Activated B cell treated with CpG ODN at 0.5 μM for 24 hours (primary cell): ENCODE measurements around the gene DUS1L. TPM values are rescaled to one million over a fixed set of nuclear protein-coding genes. Genes with fewer than 3 reads are reported as not detected.

Source experiments
- ATAC-seq: fragments of 200-7000 bp; cut with Tn5 transposase; one replicate; pipeline ENCODE4 v1.10.0; 2021; ENCODE audit warnings: low read depth, mild to moderate bottlenecking, moderate library complexity
- CTCF ChIA-PET: fragments of 350-600 bp; sonication (Branson Sonifier 250); formaldehyde crosslinking; loops from one replicate; lab custom pipeline; 2021; ENCODE audit warnings: antibody characterized with exemption; lab: Charles Lee
- POLR2A ChIA-PET: fragments of 350-600 bp; sonication (Branson Sonifier 250); formaldehyde crosslinking; loops from one replicate; lab custom pipeline; 2021; ENCODE audit warnings: antibody characterized with exemption; lab: Charles Lee
- DNase-seq: peaks from one replicate; pipeline ENCODE4 v3.0.0; 2022
- H3K27ac Mint-ChIP-seq: one replicate; pipeline ENCODE4 v1.8.0; 2020; ENCODE audit warnings: mixed read lengths
- H3K27me3 Mint-ChIP-seq: one replicate; pipeline ENCODE4 v1.8.0; 2021; ENCODE audit warnings: mixed read lengths
- H3K36me3 Mint-ChIP-seq: one replicate; pipeline ENCODE4 v1.8.0; 2021; ENCODE audit warnings: low read depth, mixed read lengths
- H3K4me1 Mint-ChIP-seq: one replicate; pipeline ENCODE4 v1.8.0; 2021; ENCODE audit warnings: mixed read lengths
- H3K4me3 Mint-ChIP-seq: one replicate; pipeline ENCODE4 v1.8.0; 2020; ENCODE audit warnings: mild to moderate bottlenecking, mixed read lengths
- H3K9me3 Mint-ChIP-seq: one replicate; pipeline ENCODE4 v1.8.0; 2020; ENCODE audit warnings: mixed read lengths
- CTCF ChIP-seq: fragments of 200-600 bp; IDR thresholded peaks from one replicate; pipeline ENCODE4 v1.8.0; 2022; ENCODE audit warnings: antibody characterized with exemption, mild to moderate bottlenecking
- intact Hi-C: fragments of 100-400 bp; cut with micrococcal nuclease; formaldehyde crosslinking; loops from one replicate; pipeline ENCODE4 v1.15.1; 2024
- total RNA-seq: library from RNA; stranded (reverse); gene quantifications from 2 replicates; pipeline ENCODE4 v1.2.3, GENCODE V29; 2022

Gene DUS1L
- total RNA-seq, 1 donor from 2014 or later: 134 TPM

- TF ChIP-seq CTCF: no peak
- POLR2A ChIA-PET: interaction anchor here (1.5 to 4.2 kb wide), 3 partner anchors 11 to 16 kb away, joined by 7 to 30 read pairs (median 7); partner anchors contain the start of gene DCXR
- H3K27ac Mint-ChIP-seq: no peak overlapping the region
Observed at GRCh38 chr17:82053556-82054263, 11.9 kb downstream of the DUS1L start.

GRCh38 chr17:82053130-82053529 lies 12.5 kb downstream of the DUS1L start:
- Mint-ChIP-seq H3K36me3 (peaks cover 29% of the 10 kb centered on the region), H3K4me3 (peak overlapping the region; percentile 71)
- intact Hi-C loops: no loop called here

More at GRCh38 chr17:82053556-82054263, 11.9 kb downstream of the DUS1L start:
- CTCF ChIA-PET: no interaction called here
- DNase-seq (no peak), ATAC-seq (no peak)
- intact Hi-C loops: no loop called here
- peaks cover 33% of the 10 kb centered on the region for H3K36me3 Mint-ChIP-seq
- no peaks in the 10 kb centered on the region for H3K27me3 Mint-ChIP-seq
- peaks cover 17% of the 10 kb centered on the region for H3K4me1 Mint-ChIP-seq
- H3K4me3 Mint-ChIP-seq: peak overlapping the region; percentile 71
- H3K9me3 Mint-ChIP-seq: no peaks in the 10 kb centered on the region

GRCh38 chr17:82052638-82053059 lies 13.0 kb downstream of the DUS1L start:
- H3K27ac Mint-ChIP-seq: no peak overlapping the region
- POLR2A ChIA-PET: interaction anchor here (1.6 to 4.2 kb wide), 3 partner anchors 12 to 23 kb away, joined by 3 to 30 read pairs (median 7); partner anchors contain the start of gene DCXR

More at GRCh38 chr17:82053130-82053529, 12.5 kb downstream of the DUS1L start:
- Mint-ChIP-seq H3K4me1 (peaks cover 17% of the 10 kb centered on the region), H3K27me3 (no peaks in the 10 kb centered on the region), H3K27ac (no peak overlapping the region), H3K9me3 (no peaks in the 10 kb centered on the region)
- POLR2A ChIA-PET: interaction anchor here (1.6 to 4.2 kb wide), 2 partner anchors 12 to 16 kb away, joined by 7 to 30 read pairs; partner anchors contain the start of gene DCXR
- CTCF ChIA-PET: no interaction called here
- ATAC-seq (no peak), DNase-seq (no peak)
- TF ChIP-seq CTCF: no peak

GRCh38 chr17:82051776-82052637 lies 13.6 kb downstream of the DUS1L start, which contains the start of the genes GPS1 and RFNG:
TSS of gene GPS1 (plus strand) at chr17:82051898. CDS start at chr17:82051932, 34 bp downstream.
TSS of gene RFNG (minus strand) at chr17:82051811. CDS start at chr17:82051766, 45 bp downstream.
- TF ChIP-seq CTCF: no peak
- H3K27ac Mint-ChIP-seq: peak within 1 kb of the TSS; percentile 78

More at GRCh38 chr17:82052638-82053059, 13.0 kb downstream of the DUS1L start:
- H3K27me3 Mint-ChIP-seq: no peaks in the 10 kb centered on the region
- peak overlapping the region; percentile 71 for H3K4me3 Mint-ChIP-seq
- H3K4me1 Mint-ChIP-seq: peaks cover 17% of the 10 kb centered on the region
- CTCF ChIA-PET: interaction anchor here (1.3 kb wide), 1 partner anchor 93 kb away, joined by 3 read pairs; no protein-coding TSS in a partner anchor
- no peaks in the 10 kb centered on the region for H3K9me3 Mint-ChIP-seq
- H3K36me3 Mint-ChIP-seq: peaks cover 29% of the 10 kb centered on the region
- DNase-seq: no peak
- intact Hi-C loops: no loop called here
- no peak for TF ChIP-seq CTCF
- no peak for ATAC-seq

More at GRCh38 chr17:82051776-82052637, 13.6 kb downstream of the DUS1L start, which contains the start of the genes GPS1 and RFNG:
- Mint-ChIP-seq H3K4me3 (peak within 1 kb of the TSS; percentile 84), H3K4me1 (peaks cover 17% of the 10 kb centered on the region), H3K9me3 (no peaks in the 10 kb centered on the region), H3K27me3 (no peaks in the 10 kb centered on the region), H3K36me3 (peaks cover 30% of the 10 kb centered on the region)
- peak; percentile 84 for DNase-seq
- intact Hi-C loops: loop anchor here (1.0 kb wide), 3 partner anchors 13 to 46 kb away; partner anchors contain the start of genes DCXR, DUS1L and FASN
- ATAC-seq: peak; percentile 91
- ChIA-PET CTCF (interaction anchor here (1.3 to 1.7 kb wide), 2 partner anchors 14 to 92 kb away, joined by 3 to 4 read pairs; partner anchors contain the start of gene DCXR), POLR2A (interaction anchor here (1.5 to 4.2 kb wide), 4 partner anchors 13 to 29 kb away, joined by 3 to 30 read pairs (median 5); partner anchors contain the start of genes CENPX, DCXR and LRRC45)
